Neural cell (in vitro differentiated cells): ENCODE data around the gene ABI3BP. TPM values are rescaled to one million over a fixed set of nuclear protein-coding genes. Genes with fewer than 3 reads are reported as not detected.

ENCODE experiments used
- H2AFZ ChIP-seq: fragments of 200-600, 300-800 bp; sonication (generic), shearing (Covaris generic); 2 replicates; pipeline ENCODE4 v1.6.0; 2014; ENCODE audit warnings: low read depth, mild to moderate bottlenecking, antibody characterized with exemption, low read length, moderate library complexity
- H3F3A ChIP-seq: fragments of 200-600 bp; shearing (Covaris generic); 2 replicates; pipeline ENCODE4 v1.6.1; 2016; ENCODE audit warnings: mild to moderate bottlenecking, moderate library complexity, mixed read lengths, antibody characterized with exemption, low read length; ENCODE audit not compliant: insufficient read depth, poor library complexity, severe bottlenecking
- H3K27ac ChIP-seq: fragments of 200-600, 300-800 bp; sonication (generic), shearing (Covaris generic); 2 replicates; pipeline ENCODE4 v1.5.1; 2014; ENCODE audit warnings: mild to moderate bottlenecking, low read length, moderate library complexity
- H3K27me3 ChIP-seq: fragments of 300-800, 200-600 bp; sonication (generic), shearing (Covaris generic); 2 replicates; pipeline ENCODE4 v1.6.0; 2014; ENCODE audit warnings: mild to moderate bottlenecking, low read depth, low read length, moderate library complexity; ENCODE audit not compliant: insufficient read depth
- H3K36me3 ChIP-seq: fragments of 300-800, 200-600 bp; sonication (generic), shearing (Covaris generic); 2 replicates; pipeline ENCODE4 v1.5.1; 2014; ENCODE audit warnings: mild to moderate bottlenecking, antibody characterized with exemption, low read length, moderate library complexity; ENCODE audit not compliant: insufficient read depth
- H3K4me2 ChIP-seq: fragments of 300-800, 200-600 bp; sonication (generic), shearing (Covaris generic); 2 replicates; pipeline ENCODE4 v1.6.0; 2014; ENCODE audit warnings: mild to moderate bottlenecking, low read length
- H3K4me3 ChIP-seq: fragments of 300-800, 200-600 bp; sonication (generic), shearing (Covaris generic); 2 replicates; pipeline ENCODE4 v1.5.1; 2014; ENCODE audit warnings: mild to moderate bottlenecking, low read length, moderate library complexity
- H3K79me2 ChIP-seq: fragments of 200-600 bp; shearing (Covaris generic); replicated peaks from 2 replicates; pipeline ENCODE4 v1.6.0; 2014; ENCODE audit warnings: mild to moderate bottlenecking, low read length, moderate library complexity; ENCODE audit not compliant: insufficient read depth
- H3K9ac ChIP-seq: fragments of 300-800, 200-600 bp; sonication (generic), shearing (Covaris generic); 2 replicates; pipeline ENCODE4 v1.6.1; 2016; ENCODE audit warnings: mild to moderate bottlenecking, low read length, mixed read lengths
- H3K9me2 ChIP-seq: fragments of 200-600 bp; shearing (Covaris generic); 2 replicates; pipeline ENCODE4 v1.6.1; 2016; ENCODE audit warnings: mild to moderate bottlenecking, low read length, mixed read lengths; ENCODE audit not compliant: insufficient read depth
- H3K9me3 ChIP-seq: fragments of 200-600, 300-800 bp; sonication (generic), shearing (Covaris generic); 2 replicates; pipeline ENCODE4 v1.6.1; 2016; ENCODE audit warnings: mild to moderate bottlenecking, mixed run types, low read length, moderate library complexity, mixed read lengths
- H4K20me1 ChIP-seq: fragments of 200-600 bp; shearing (Covaris generic); 2 replicates; pipeline ENCODE4 v1.6.1; 2016; ENCODE audit warnings: mild to moderate bottlenecking, mixed run types; ENCODE audit not compliant: insufficient read depth
- CTCF ChIP-seq: fragments of 450-650 bp; IDR thresholded peaks from 2 replicates; pipeline ENCODE4 v1.5.1; 2014; ENCODE audit warnings: antibody characterized with exemption, mild to moderate bottlenecking, moderate library complexity; ENCODE audit not compliant: poor library complexity, severe bottlenecking
- EP300 ChIP-seq: fragments of 450-650 bp; conservative IDR thresholded peaks from 2 replicates; pipeline ENCODE4 v1.6.1; 2014; ENCODE audit warnings: antibody characterized with exemption, mild to moderate bottlenecking, moderate library complexity; ENCODE audit not compliant: poor library complexity, severe bottlenecking
- EZH2 ChIP-seq: fragments of 200-600, 300-800 bp; shearing (Covaris generic), sonication (generic); IDR thresholded peaks from 2 replicates; pipeline ENCODE4 v1.6.1; 2014; ENCODE audit warnings: antibody characterized with exemption, low read length, borderline replicate concordance, mild to moderate bottlenecking; ENCODE audit not compliant: insufficient read depth, poor library complexity, severe bottlenecking
- MXI1 ChIP-seq: fragments of 450-650 bp; conservative IDR thresholded peaks from 2 replicates; pipeline ENCODE4 v1.6.1; 2014; ENCODE audit warnings: antibody characterized with exemption, mild to moderate bottlenecking; ENCODE audit not compliant: poor library complexity, severe bottlenecking
- POLR2AphosphoS5 ChIP-seq: IDR thresholded peaks from 2 replicates; pipeline ENCODE4 v1.6.1; 2012
- RAD21 ChIP-seq: fragments of 450-650 bp; conservative IDR thresholded peaks from 2 replicates; pipeline ENCODE4 v1.6.1; 2014; ENCODE audit warnings: antibody characterized with exemption, mild to moderate bottlenecking, moderate library complexity
- SMC3 ChIP-seq: fragments of 450-650 bp; conservative IDR thresholded peaks from 2 replicates; pipeline ENCODE4 v1.6.1; 2014; ENCODE audit warnings: antibody characterized with exemption, mild to moderate bottlenecking, moderate library complexity; ENCODE audit not compliant: poor library complexity
- TAF1 ChIP-seq: IDR thresholded peaks from 2 replicates; pipeline ENCODE4 v1.6.1; 2012; ENCODE audit warnings: low read depth
- polyA plus RNA-seq: library from polyadenylated mRNA; depleted of rRNA; stranded (reverse); fragments of >200 nt; gene quantifications from 2 replicates; pipeline ENCODE4 v1.2.3, GENCODE V29; 2014
- TF ChIP-seq, protein P1 (sequence below): IDR thresholded peaks from 2 replicates; pipeline ENCODE4 v1.6.1; 2012; ENCODE audit warnings: borderline replicate concordance

The ABI3BP gene
- polyA plus RNA-seq, 1 donor from 2014 or later = not detected

- H3F3A ChIP-seq = no peaks in the 10 kb centered on the region
- no peaks in the 10 kb centered on the region for H4K20me1 ChIP-seq
- H3K27me3 ChIP-seq = no peaks in the 10 kb centered on the region
- no peaks in the 10 kb centered on the region for H3K79me2 ChIP-seq
- TF ChIP-seq TAF1 = no peak
- TF ChIP-seq RAD21 = no peak
- TF ChIP-seq, protein P1, sequence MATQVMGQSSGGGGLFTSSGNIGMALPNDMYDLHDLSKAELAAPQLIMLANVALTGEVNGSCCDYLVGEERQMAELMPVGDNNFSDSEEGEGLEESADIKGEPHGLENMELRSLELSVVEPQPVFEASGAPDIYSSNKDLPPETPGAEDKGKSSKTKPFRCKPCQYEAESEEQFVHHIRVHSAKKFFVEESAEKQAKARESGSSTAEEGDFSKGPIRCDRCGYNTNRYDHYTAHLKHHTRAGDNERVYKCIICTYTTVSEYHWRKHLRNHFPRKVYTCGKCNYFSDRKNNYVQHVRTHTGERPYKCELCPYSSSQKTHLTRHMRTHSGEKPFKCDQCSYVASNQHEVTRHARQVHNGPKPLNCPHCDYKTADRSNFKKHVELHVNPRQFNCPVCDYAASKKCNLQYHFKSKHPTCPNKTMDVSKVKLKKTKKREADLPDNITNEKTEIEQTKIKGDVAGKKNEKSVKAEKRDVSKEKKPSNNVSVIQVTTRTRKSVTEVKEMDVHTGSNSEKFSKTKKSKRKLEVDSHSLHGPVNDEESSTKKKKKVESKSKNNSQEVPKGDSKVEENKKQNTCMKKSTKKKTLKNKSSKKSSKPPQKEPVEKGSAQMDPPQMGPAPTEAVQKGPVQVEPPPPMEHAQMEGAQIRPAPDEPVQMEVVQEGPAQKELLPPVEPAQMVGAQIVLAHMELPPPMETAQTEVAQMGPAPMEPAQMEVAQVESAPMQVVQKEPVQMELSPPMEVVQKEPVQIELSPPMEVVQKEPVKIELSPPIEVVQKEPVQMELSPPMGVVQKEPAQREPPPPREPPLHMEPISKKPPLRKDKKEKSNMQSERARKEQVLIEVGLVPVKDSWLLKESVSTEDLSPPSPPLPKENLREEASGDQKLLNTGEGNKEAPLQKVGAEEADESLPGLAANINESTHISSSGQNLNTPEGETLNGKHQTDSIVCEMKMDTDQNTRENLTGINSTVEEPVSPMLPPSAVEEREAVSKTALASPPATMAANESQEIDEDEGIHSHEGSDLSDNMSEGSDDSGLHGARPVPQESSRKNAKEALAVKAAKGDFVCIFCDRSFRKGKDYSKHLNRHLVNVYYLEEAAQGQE = no peak
- no peak for TF ChIP-seq EP300
- no peak for TF ChIP-seq MXI1
- TF ChIP-seq SMC3 = no peak
- no peak for TF ChIP-seq CTCF
- TF ChIP-seq POLR2AphosphoS5 = no peak
- TF ChIP-seq EZH2 = no peak
- H3K27ac ChIP-seq = no peak overlapping the region
- H3K9ac ChIP-seq = no peak overlapping the region
- no peaks in the 10 kb centered on the region for H3K9me3 ChIP-seq
- no peak overlapping the region for H3K4me2 ChIP-seq
- H3K9me2 ChIP-seq = no peaks in the 10 kb centered on the region
- no peak overlapping the region for H2AFZ ChIP-seq
- H3K36me3 ChIP-seq = no peaks in the 10 kb centered on the region
- H3K4me3 ChIP-seq = no peak overlapping the region
Measured at GRCh38 chr3:100811779-100812507, 181.3 kb downstream of the ABI3BP start.

DNA sequence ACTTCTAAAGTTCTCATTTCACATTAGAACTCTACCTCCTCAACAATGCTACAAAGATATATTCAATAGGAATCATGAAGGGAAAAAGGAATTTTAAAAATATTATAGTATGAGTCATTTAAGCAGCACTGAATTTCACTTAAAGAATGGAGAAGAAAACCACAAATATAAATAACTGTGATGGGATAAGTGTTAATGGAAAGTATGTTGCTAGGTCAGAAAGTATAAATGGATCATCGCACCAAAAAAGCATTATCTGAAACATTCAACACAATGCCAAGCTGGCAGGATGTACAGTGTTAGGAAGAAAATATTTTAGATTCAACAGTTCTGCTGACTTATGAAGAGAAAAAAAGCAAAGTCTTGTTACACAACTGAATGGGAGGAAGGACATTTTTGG lies 182.6 kb downstream of the ABI3BP start:
- Histone ChIP-seq H3K27me3 (no peaks in the 10 kb centered on the region), H3K9me3 (no peaks in the 10 kb centered on the region), H3K79me2 (no peaks in the 10 kb centered on the region), H2AFZ (no peak overlapping the region), H3K36me3 (no peaks in the 10 kb centered on the region), H4K20me1 (no peaks in the 10 kb centered on the region), H3K4me3 (no peak overlapping the region), H3K9me2 (no peaks in the 10 kb centered on the region), H3K4me2 (no peak overlapping the region), H3F3A (no peaks in the 10 kb centered on the region), H3K27ac (no peak overlapping the region), H3K9ac (no peak overlapping the region)
- TF ChIP-seq, protein P1 = no peak
- no peak for TF ChIP-seq TAF1
- TF ChIP-seq EP300 = no peak
- TF ChIP-seq CTCF = no peak
- no peak for TF ChIP-seq POLR2AphosphoS5
- no peak for TF ChIP-seq SMC3
- TF ChIP-seq MXI1 = no peak
- no peak for TF ChIP-seq RAD21
- no peak for TF ChIP-seq EZH2
